Mucosa of descending colon (tissue), 3 donors: ENCODE results near the gene ZNF773. TPM values are rescaled to one million over a fixed set of nuclear protein-coding genes. Genes with fewer than 3 reads are reported as not detected.
"Not testable (repeated sequence)": the region's sequence is repeated elsewhere in the genome, so short reads cannot be mapped to it uniquely, and the experiment has no call there.

ENCODE experiments used
- ATAC-seq: fragments of 200-7000 bp; cut with Tn5 transposase; one replicate; pipeline ENCODE4 v1.9.1; 2020; ENCODE audit warnings: mild to moderate bottlenecking, moderate library complexity
- DNase-seq, 3 donors: peaks; one replicate each; pipeline ENCODE4 v3.0.0-alpha.2; 2020
- H3K36me3 ChIP-seq: fragments of 200-600 bp; one replicate; pipeline ENCODE4 v1.8.0; 2021; ENCODE audit warnings: low read depth, mild to moderate bottlenecking
- H3K4me1 ChIP-seq: fragments of 200-600 bp; one replicate; pipeline ENCODE4 v1.8.0; 2021; ENCODE audit warnings: low read depth, mild to moderate bottlenecking
- H3K4me3 ChIP-seq: fragments of 200-600 bp; one replicate; pipeline ENCODE4 v1.8.0; 2021; ENCODE audit warnings: mild to moderate bottlenecking
- H3K9me3 ChIP-seq: fragments of 200-600 bp; one replicate; pipeline ENCODE4 v1.8.0; 2021; ENCODE audit warnings: mild to moderate bottlenecking
- intact Hi-C, 2 donors: fragments of 100-400 bp; cut with DNase I in 1 of 2; cut with micrococcal nuclease in 1 of 2; formaldehyde crosslinking; loops; one replicate each; pipeline versions ENCODE4 v1.11.0 to v1.11.1; 2022; cut with DNase I, micrococcal nuclease
- total RNA-seq, 3 donors: library from RNA; stranded (reverse); fragmentation: NEBNext Ultra II Directional in 2 of 3; extraction: Animal tissue kit (Norgen Biotek cat#: 25700) in 2 of 3; gene quantifications; one replicate each; pipeline versions ENCODE4 v1.2.1 to v1.2.4, GENCODE V29; 2021 to 2023
- TF ChIP-seq, protein P1 (sequence below): fragments of 200-600 bp; IDR thresholded peaks from one replicate; pipeline ENCODE4 v1.8.0; 2022; ENCODE audit warnings: antibody characterized with exemption, mild to moderate bottlenecking
- donor health status: DM: no; HTN: no; CAD: no; lungs with moderate emphysema.
- donor health status: DM: no; HTN: no; CAD: no.
- donor health status: DM: no; HTN: yes; CAD: no.

The ZNF773 gene
- total RNA-seq, 3 donors from 2014 or later = 5.7 to 6.9 (median 6.9) TPM

- TF ChIP-seq, protein P1, sequence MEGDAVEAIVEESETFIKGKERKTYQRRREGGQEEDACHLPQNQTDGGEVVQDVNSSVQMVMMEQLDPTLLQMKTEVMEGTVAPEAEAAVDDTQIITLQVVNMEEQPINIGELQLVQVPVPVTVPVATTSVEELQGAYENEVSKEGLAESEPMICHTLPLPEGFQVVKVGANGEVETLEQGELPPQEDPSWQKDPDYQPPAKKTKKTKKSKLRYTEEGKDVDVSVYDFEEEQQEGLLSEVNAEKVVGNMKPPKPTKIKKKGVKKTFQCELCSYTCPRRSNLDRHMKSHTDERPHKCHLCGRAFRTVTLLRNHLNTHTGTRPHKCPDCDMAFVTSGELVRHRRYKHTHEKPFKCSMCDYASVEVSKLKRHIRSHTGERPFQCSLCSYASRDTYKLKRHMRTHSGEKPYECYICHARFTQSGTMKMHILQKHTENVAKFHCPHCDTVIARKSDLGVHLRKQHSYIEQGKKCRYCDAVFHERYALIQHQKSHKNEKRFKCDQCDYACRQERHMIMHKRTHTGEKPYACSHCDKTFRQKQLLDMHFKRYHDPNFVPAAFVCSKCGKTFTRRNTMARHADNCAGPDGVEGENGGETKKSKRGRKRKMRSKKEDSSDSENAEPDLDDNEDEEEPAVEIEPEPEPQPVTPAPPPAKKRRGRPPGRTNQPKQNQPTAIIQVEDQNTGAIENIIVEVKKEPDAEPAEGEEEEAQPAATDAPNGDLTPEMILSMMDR = no peak
These were observed 22.3 kb upstream of the ZNF773 start, which contains the start of gene ZNF772 for GRCh38 chr19:57477191-57478008. ZNF772 (minus strand) TSS chr19:57477566; CDS start chr19:57477309, 257 bp downstream.

DNA sequence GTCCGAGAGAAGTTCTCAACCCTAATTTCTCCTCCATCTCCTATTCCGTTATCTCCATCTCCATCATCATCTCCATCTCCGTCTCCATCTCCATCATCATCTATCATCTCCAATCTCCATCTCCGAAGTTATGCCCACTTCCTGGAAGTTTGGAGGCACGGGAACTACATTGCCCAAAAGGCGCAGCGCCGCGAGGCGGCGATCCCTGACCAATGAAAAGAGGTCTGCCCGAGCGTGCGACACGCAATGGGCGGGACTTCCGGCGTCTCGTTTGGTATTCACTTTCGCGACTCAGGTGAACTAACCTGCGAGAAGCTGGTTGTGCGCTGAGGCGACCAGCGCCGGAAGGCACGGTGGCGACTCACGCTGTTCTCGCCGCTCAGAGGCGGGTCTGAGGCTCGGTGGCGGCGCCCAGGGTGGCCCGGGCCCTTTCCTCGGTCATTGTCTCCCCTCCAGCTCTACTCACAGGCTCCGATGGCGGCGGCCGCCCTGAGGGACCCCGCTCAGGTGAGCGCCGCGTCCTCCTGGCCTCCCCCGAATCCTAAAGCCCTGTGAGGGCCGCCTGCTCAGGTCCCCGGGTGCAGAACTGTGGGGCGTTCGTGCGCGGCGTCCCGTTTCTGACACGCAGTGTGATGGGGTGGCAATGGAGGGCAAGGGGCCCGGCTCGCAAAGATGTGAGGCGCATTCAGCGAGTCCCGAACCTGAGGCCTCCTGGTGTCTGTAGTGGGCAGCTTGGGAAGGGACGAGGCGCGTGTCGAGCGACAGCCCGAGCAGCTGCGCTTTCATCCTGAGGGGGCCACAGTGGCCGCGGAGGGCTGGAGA, 12.1 kb upstream of the ZNF773 start, which contains the start of gene ZNF419:
Gene ZNF419, plus strand, starts transcription at position 274 of the 822 bp plus-strand sequence. Its CDS starts 201 bp downstream, at position 475.
- ATAC-seq (peak; percentile 100), DNase-seq (peak; percentile 95 to 97 (median 96))
- H3K36me3 ChIP-seq, H3K4me1 ChIP-seq, intact Hi-C loops: not testable (repeated sequence)
- H3K4me3 ChIP-seq = peak within 1 kb of the TSS; percentile 87
- H3K9me3 ChIP-seq = peaks cover 22% of the 10 kb centered on the region

More at GRCh38 chr19:57477191-57478008, 22.3 kb upstream of the ZNF773 start, which contains the start of gene ZNF772:
- Histone ChIP-seq H3K4me3 (peak within 1 kb of the TSS; percentile 18), H3K36me3 (no peaks in the 10 kb centered on the region), H3K4me1 (no peaks in the 10 kb centered on the region), H3K9me3 (peaks cover 72% of the 10 kb centered on the region)
- intact Hi-C loops = no loop called here
- peak; percentile 100 for ATAC-seq
- peak; percentile 80 to 92 (median 85) for DNase-seq

DNA sequence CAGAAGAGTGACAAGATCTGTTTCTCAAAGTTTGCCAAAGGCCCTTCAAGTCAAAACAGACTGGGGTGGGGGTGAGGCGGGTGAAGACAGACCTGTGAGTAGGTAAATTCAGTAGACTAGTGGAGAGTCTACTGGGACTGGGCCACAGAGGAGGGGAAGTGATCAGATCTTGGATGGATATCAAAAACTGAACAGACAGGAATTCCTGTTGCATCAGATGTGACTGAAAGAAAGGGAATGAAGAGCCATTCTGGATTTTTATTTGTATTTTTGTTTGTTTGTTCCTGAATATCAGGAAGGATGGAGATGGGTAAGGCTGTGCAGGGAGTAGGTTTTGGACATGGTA, 11.5 kb upstream of the ZNF773 start:
- ATAC-seq, H3K4me3 ChIP-seq: not testable (repeated sequence)

DNA sequence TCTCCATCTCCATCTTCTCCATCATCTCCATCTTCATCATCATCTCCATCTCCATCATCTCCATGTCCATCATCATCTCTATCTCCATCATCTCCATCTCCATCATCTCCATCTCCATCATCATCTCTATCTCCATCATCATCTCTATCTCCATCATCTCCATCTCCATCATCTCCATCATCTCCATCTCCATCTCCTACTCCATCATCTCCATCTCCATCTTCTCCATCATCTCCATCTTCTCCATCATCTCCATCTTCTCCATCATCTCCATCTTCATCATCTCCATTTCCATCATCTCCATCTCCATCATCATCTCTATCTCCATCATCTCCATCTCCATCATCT, 432 bp upstream of the ZNF773 start:
- DNase-seq, intact Hi-C loops, ATAC-seq, H3K4me3 ChIP-seq, H3K36me3 ChIP-seq, H3K4me1 ChIP-seq: not testable (repeated sequence)
- H3K9me3 ChIP-seq = peaks cover 56% of the 10 kb centered on the region

More for the DNA sequence above, 11.5 kb upstream of the ZNF773 start:
- H3K36me3 ChIP-seq, H3K4me1 ChIP-seq, DNase-seq, intact Hi-C loops: not testable (repeated sequence)
- H3K9me3 ChIP-seq = peaks cover 28% of the 10 kb centered on the region

- DNase-seq, H3K4me3 ChIP-seq, H3K4me1 ChIP-seq, intact Hi-C loops, H3K36me3 ChIP-seq: not testable (repeated sequence)
- H3K9me3 ChIP-seq = peaks cover 52% of the 10 kb centered on the region
- peak; percentile 3 for ATAC-seq
These were observed 662 bp downstream of the ZNF773 start for GRCh38 chr19:57500400-57500799.

- no peak for ATAC-seq
- H3K9me3 ChIP-seq = peaks cover 92% of the 10 kb centered on the region
- intact Hi-C loops = no loop called here
- H3K36me3 ChIP-seq = peaks cover 8% of the 10 kb centered on the region
- no peak overlapping the region for H3K4me3 ChIP-seq
- no peak for DNase-seq
- TF ChIP-seq, protein P1 = no peak
- no peaks in the 10 kb centered on the region for H3K4me1 ChIP-seq
These were observed 6.4 kb downstream of the ZNF773 start for GRCh38 chr19:57506163-57506562.

DNA sequence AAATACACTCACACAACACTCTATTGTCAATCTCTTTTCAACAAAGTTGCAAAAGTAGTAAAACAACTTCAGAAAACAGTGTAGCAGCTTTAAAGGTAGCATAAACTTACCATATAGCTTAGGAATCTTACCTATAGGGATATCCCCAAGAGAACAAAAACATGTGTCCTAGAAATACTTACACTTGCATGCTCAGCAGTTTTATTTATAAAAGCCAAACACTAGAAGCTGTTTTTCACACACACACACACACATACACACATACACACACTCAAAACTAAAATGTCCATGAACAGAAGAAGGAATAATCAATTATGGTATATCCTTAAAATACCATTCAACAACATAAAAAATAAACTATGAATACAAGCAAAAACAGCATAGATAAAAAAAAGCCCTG, 11.7 kb downstream of the ZNF773 start:
- no peak overlapping the region for H3K4me3 ChIP-seq
- intact Hi-C loops = no loop called here
- ATAC-seq = no peak
- TF ChIP-seq, protein P1 = no peak
- H3K9me3 ChIP-seq = peaks cover 95% of the 10 kb centered on the region
- H3K36me3 ChIP-seq = peaks cover 7% of the 10 kb centered on the region
- no peaks in the 10 kb centered on the region for H3K4me1 ChIP-seq
- DNase-seq = no peak
